ENCODE results near the gene ZNF507. TPM values are rescaled to one million over a fixed set of nuclear protein-coding genes. Genes with fewer than 3 reads are reported as not detected.
A peak's percentile ranks its signal among the peaks of the same experiment; 100 is the strongest.

The ZNF507 gene
- total and polyA plus RNA-seq, 3 donors from 2014 or later, result 40.5 to 53.0 (median 50.6) TPM

DNA sequence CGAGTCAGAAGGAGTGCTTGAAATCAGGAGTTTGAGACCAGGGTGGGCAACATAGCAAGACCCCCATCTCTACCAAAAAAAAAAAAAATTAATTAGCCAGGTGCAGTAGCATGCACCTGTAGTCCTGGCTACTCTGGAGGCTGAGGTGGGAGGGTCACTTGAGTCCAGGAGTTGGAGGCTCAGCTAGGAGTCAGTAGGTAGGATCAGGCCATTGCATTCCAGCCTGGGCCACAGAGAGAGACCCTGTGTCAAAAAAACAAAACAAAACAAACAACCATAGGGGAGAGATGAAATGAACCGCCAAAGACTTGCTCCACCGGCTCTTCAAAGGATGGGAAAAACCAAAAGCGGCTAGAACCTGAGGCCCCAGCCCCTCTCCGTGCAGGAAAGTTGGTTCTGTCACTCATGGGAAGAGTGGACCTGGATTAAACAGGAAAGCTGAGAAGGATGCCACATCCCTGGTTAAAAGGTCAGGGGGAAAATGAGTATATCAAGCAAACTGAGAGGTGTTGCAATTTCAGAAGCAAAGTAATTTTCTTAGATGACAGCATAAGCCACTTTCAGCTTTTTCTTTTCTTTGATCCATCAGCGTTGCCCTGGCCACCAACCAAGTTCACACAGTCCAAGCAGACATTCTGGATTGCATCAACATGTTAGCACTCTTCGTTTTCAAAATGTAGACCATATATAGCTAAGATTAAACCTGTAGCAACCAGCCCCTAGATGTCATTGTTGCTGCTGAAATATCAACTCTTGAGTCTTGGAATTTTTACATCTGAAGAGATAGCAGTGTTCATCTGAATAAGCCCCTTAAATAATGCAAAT, 8.9 kb upstream of the ZNF507 start:
- Histone ChIP-seq H3K27me3 (no peaks in the 10 kb centered on the region), H3K36me3 (ENCODE audit: low read depth, missing control alignments) (no peaks in the 10 kb centered on the region), H3K4me3 (no peak overlapping the region), H3K27ac (no peak overlapping the region), H3K9me3 (no peaks in the 10 kb centered on the region), H3K4me1 (no peaks in the 10 kb centered on the region)
- DNase-seq, result no peak
- TF ChIP-seq, protein P1, sequence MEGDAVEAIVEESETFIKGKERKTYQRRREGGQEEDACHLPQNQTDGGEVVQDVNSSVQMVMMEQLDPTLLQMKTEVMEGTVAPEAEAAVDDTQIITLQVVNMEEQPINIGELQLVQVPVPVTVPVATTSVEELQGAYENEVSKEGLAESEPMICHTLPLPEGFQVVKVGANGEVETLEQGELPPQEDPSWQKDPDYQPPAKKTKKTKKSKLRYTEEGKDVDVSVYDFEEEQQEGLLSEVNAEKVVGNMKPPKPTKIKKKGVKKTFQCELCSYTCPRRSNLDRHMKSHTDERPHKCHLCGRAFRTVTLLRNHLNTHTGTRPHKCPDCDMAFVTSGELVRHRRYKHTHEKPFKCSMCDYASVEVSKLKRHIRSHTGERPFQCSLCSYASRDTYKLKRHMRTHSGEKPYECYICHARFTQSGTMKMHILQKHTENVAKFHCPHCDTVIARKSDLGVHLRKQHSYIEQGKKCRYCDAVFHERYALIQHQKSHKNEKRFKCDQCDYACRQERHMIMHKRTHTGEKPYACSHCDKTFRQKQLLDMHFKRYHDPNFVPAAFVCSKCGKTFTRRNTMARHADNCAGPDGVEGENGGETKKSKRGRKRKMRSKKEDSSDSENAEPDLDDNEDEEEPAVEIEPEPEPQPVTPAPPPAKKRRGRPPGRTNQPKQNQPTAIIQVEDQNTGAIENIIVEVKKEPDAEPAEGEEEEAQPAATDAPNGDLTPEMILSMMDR (IDR thresholded peaks at IDR 0.05), result no peak
- no peak for TF ChIP-seq POLR2A (IDR thresholded peaks at IDR 0.05)
- WGBS, 2 donors, result 69 to 84% methylated on average over 7 of the region's 7 CpGs
- intact Hi-C loops (cut with DNase I; ENCODE audit: low total_unique reads), result no loop called here

DNA sequence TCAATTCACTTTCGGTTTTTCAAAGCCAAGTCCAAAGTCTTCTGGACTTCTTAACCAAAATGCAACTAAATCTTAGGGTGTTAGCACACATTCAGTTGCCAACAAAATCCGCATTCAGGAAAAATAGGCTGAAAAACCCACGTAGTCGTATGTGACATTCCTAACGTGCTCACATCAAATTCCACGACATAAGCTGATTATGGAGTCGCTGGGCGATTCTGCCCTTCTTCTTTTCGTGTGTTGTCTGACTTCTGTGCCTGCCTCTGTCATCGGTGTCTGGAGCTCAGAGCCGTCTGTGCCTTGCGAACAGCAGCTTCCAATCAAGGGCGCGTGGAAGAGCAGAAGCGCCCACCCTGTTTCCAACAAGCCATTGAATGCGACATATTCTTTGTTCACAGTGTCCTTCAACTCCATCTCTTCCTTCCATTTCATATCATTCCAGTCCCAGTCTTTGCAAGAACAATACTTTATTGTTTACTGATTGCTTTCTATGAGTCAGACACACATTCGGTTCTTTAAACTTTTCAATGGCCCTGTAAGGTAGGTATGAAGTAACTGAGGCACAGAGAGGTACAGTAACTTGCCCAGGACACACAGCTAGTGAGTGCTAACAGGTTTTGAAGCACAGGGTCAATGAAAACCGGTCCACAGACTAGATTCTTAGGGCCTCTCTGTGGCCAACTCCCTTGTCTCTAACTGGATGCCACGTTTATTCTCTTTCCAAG, 8.2 kb upstream of the ZNF507 start:
- TF ChIP-seq, protein P1 (IDR thresholded peaks at IDR 0.05), result no peak
- no peak for TF ChIP-seq POLR2A (IDR thresholded peaks at IDR 0.05)
- H3K27me3 ChIP-seq, result no peaks in the 10 kb centered on the region
- intact Hi-C loops (cut with DNase I; ENCODE audit: low total_unique reads), result no loop called here
- DNase-seq, result no peak
- 71 to 80% methylated on average over 19 of the region's 19 CpGs for WGBS, 2 donors
- H3K36me3 ChIP-seq (ENCODE audit: low read depth, missing control alignments), result no peaks in the 10 kb centered on the region
- H3K4me3 ChIP-seq, result no peak overlapping the region
- no peak overlapping the region for H3K27ac ChIP-seq
- H3K9me3 ChIP-seq, result no peaks in the 10 kb centered on the region
- no peaks in the 10 kb centered on the region for H3K4me1 ChIP-seq

DNA sequence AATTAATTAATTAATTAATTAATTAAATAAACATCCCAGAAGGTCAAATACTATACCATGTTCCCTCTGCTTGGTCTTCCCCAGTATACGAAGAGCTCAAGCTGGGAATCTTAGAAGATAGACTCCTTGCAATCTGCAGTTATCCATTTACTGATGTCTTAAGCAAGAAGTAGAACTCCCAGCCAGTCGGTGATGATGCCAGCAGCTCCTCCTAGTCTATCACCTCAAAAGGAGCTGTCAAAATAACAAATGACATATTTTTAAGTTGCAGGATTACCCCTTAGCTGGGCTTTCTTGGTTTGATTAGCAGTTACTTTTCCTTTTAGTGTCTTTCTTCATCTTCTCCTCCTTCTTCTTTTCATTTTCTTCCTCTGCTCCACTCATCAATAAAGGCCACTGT, 6.0 kb upstream of the ZNF507 start:
- H3K27me3 ChIP-seq, result no peaks in the 10 kb centered on the region
- H3K9me3 ChIP-seq, result no peaks in the 10 kb centered on the region
- H3K27ac ChIP-seq, result no peak overlapping the region
- H3K36me3 ChIP-seq (ENCODE audit: low read depth, missing control alignments), result no peaks in the 10 kb centered on the region
- TF ChIP-seq POLR2A (IDR thresholded peaks at IDR 0.05), result no peak
- TF ChIP-seq, protein P1 (IDR thresholded peaks at IDR 0.05), result no peak
- no peak overlapping the region for H3K4me3 ChIP-seq
- intact Hi-C loops (cut with DNase I; ENCODE audit: low total_unique reads), result no loop called here
- WGBS, 2 donors, result 82 to 89% methylated on average over 2 of the region's 2 CpGs
- DNase-seq, result no peak
- H3K4me1 ChIP-seq, result no peaks in the 10 kb centered on the region

DNA sequence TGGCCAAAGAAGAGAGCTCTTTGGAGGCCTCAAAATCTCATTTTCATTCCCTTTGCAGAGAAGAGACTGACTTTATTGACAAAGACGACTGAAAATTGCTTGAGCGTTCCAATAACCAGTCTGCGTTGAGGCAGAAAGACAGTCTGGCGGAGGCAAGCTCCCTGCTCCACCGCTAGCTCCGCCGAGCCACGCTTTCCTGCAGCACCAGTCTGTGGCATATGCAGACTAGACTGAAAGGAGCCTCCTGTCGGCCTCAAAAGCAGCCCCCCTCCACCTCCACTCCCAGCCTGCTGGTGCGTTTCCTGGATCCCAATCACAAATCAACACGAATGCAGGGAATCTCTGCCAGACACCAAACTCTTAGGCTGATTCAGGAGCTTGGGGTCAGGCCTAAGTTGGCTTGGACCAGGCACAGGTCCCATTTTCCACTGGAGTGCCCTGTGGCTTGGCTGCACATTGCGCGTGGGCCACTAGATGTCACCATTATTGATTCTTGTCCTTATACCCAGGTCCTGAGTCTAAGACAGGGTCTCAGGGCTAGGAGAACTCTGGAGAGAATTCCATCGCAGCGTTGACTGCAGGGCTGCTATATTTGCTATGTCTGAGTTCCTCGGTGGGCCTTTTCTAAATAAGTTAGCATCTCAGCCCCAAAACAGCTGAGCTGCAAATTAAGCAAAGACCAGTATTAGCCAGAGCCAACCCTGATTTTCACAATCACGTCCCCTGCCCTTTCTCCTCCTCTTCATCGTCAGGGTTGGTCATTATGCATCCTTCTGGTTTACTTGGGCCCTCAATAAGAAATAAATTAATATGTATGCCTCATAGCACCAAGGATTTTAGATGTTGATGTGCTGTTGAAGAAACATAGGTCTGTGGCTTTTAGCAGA, 5.2 kb upstream of the ZNF507 start:
- no peaks in the 10 kb centered on the region for H3K27me3 ChIP-seq
- intact Hi-C loops (cut with DNase I; ENCODE audit: low total_unique reads), result no loop called here
- 69 to 70% methylated on average over 18 of the region's 18 CpGs for WGBS, 2 donors
- no peaks in the 10 kb centered on the region for H3K9me3 ChIP-seq
- H3K4me3 ChIP-seq, result no peak overlapping the region
- no peak for TF ChIP-seq POLR2A (IDR thresholded peaks at IDR 0.05)
- TF ChIP-seq, protein P1 (IDR thresholded peaks at IDR 0.05), result peak in 2 of 3 experiments; percentile 15 to 57
- peak; percentile 65 for DNase-seq
- H3K4me1 ChIP-seq, result no peaks in the 10 kb centered on the region
- no peak overlapping the region for H3K27ac ChIP-seq
- H3K36me3 ChIP-seq (ENCODE audit: low read depth, missing control alignments), result no peaks in the 10 kb centered on the region

Measured in testis (tissue), 3 donors.